HepG2 (cell line): ENCODE measurements around the gene TEX26. TPM values are rescaled to one million over a fixed set of nuclear protein-coding genes. Genes with fewer than 3 reads are reported as not detected.

Source experiments
- ATAC-seq: fragments of 200-7000 bp; cut with Tn5 transposase; 3 replicates; pipeline ENCODE4 v1.9.1; 2020; ENCODE audit warnings: mild to moderate bottlenecking, moderate library complexity
- BruUV-seq: library from RNA; stranded (reverse); fragments of 400-500 nt; replicated peaks from 2 replicates; lab custom pipeline; 2021; lab: Mats Ljungman, UMichigan
- CTCF ChIA-PET: fragments of 300-600 bp; formaldehyde crosslinking; extraction: SDS; loops from one replicate; lab custom pipeline; 2021; ENCODE audit warnings: low total read pairs, inconsistent platforms, low intra/inter-chr PET ratio; lab: Yijun Ruan, JAX
- POLR2A ChIA-PET: fragments of 350-600 bp; sonication (Branson Sonifier 250); formaldehyde crosslinking; loops from one replicate; lab custom pipeline; 2020; ENCODE audit warnings: antibody characterized with exemption, inconsistent platforms; lab: Yijun Ruan, JAX
- DNase-seq: peaks from one replicate; pipeline ENCODE4 v3.0.0-alpha.2; 2015; ENCODE audit warnings: low spot score
- FAIRE-seq: peaks from 3 replicates; lab custom pipeline; 2011; peaks lifted over from hg19 to GRCh38; lab: Jason Lieb, UNC
- H2AFZ ChIP-seq: one replicate; pipeline ENCODE4 v1.6.1; 2011; ENCODE audit warnings: low read length, inconsistent platforms
- H3K27ac ChIP-seq: fragments of 300-600 bp; 3 replicates; pipeline ENCODE4 v1.8.0; 2011; ENCODE audit warnings: mixed run types, mild to moderate bottlenecking, mixed read lengths, low read length, inconsistent platforms; ENCODE audit not compliant: insufficient read depth; ENCODE audit errors: extremely low read length
- H3K27me3 ChIP-seq, 2 experiments: fragments of 200-600 bp in 1 of 2; 2 replicates in 1 of 2; 3 replicates in 1 of 2; pipeline versions ENCODE4 v1.6.0 to v1.8.0; 2011; ENCODE audit warnings: low read length in 2 of 2, mild to moderate bottlenecking in 2 of 2, moderate library complexity in 2 of 2, inconsistent platforms in 1 of 2; ENCODE audit not compliant: insufficient read depth in 2 of 2, control insufficient read depth in 1 of 2
- H3K36me3 ChIP-seq, 2 experiments: fragments of 200-600 bp in 1 of 2; replicated peaks in 1 of 2; 2 replicates in 1 of 2; 3 replicates in 1 of 2; pipeline versions ENCODE4 v1.5.1 to v1.8.0; 2011; ENCODE audit warnings: low read length in 2 of 2, inconsistent platforms in 1 of 2; ENCODE audit not compliant: insufficient read depth in 2 of 2, control insufficient read depth in 1 of 2
- H3K4me1 ChIP-seq: 2 replicates; pipeline ENCODE4 v1.5.1; 2012; ENCODE audit warnings: low read length, inconsistent platforms; ENCODE audit not compliant: insufficient read depth
- H3K4me2 ChIP-seq: 2 replicates; pipeline ENCODE4 v1.6.0; 2011; ENCODE audit warnings: low read depth, low read length, inconsistent platforms
- H3K4me3 ChIP-seq, 3 experiments: fragments of 200-600 bp in 1 of 3; sonication (generic), shearing (Covaris generic) in 1 of 3; replicated peaks in 1 of 3; 2 replicates each; pipeline ENCODE4 v1.5.1; 2011 to 2016; ENCODE audit warnings: low read length in 3 of 3, inconsistent platforms in 2 of 3, low read depth in 2 of 3, mild to moderate bottlenecking in 2 of 3, control low read depth in 1 of 3, mixed read lengths in 1 of 3; ENCODE audit not compliant: insufficient read depth in 1 of 3
- H3K79me2 ChIP-seq: one replicate; pipeline ENCODE4 v1.6.1; 2011; ENCODE audit warnings: low read length, inconsistent platforms; ENCODE audit not compliant: insufficient read depth
- H3K9ac ChIP-seq: 2 replicates; pipeline ENCODE4 v1.6.0; 2011; ENCODE audit warnings: mild to moderate bottlenecking, low read depth, low read length, inconsistent platforms; ENCODE audit not compliant: insufficient read depth
- H3K9me3 ChIP-seq: 2 replicates; pipeline ENCODE4 v1.5.1; 2012; ENCODE audit warnings: mild to moderate bottlenecking, low read length
- H4K20me1 ChIP-seq: 2 replicates; pipeline ENCODE4 v1.6.0; 2011; ENCODE audit warnings: inconsistent platforms, mild to moderate bottlenecking, low read length, moderate library complexity; ENCODE audit not compliant: insufficient read depth
- HES4 ChIP-seq: sonication (generic); formaldehyde crosslinking; IDR thresholded peaks from 2 replicates; pipeline ENCODE4 v1.9.0; 2021; ENCODE audit warnings: mild to moderate bottlenecking, missing genetic modification reagents, borderline replicate concordance
- XRCC5 ChIP-seq: fragments of 200-400 bp; formaldehyde crosslinking; optimal IDR thresholded peaks from 2 replicates; pipeline ENCODE3; 2017; ENCODE audit warnings: mild to moderate bottlenecking, low read length
- ZNF496 ChIP-seq: sonication (generic); formaldehyde crosslinking; IDR thresholded peaks from 2 replicates; pipeline ENCODE4 v1.8.1; 2023; ENCODE audit warnings: mild to moderate bottlenecking, moderate library complexity, missing genetic modification reagents; ENCODE audit not compliant: insufficient replicate concordance
- ZNF543 ChIP-seq: sonication (generic); formaldehyde crosslinking; IDR thresholded peaks from 2 replicates; pipeline ENCODE4 v1.4.0; 2020; ENCODE audit warnings: mild to moderate bottlenecking, missing genetic modification reagents
- ZNF546 ChIP-seq: sonication (generic); formaldehyde crosslinking; conservative IDR thresholded peaks from 2 replicates; pipeline ENCODE4 v1.8.1; 2023; ENCODE audit warnings: mild to moderate bottlenecking, missing genetic modification reagents
- WGBS: methylation state at CpG from one replicate; pipeline ENCODE4 v1.1.6; 2017; ENCODE audit warnings: low lambda C conversion rate; 5-methylcytosine and 5-hydroxymethylcytosine counted together
- in situ Hi-C: cut with HindIII; loops from 2 replicates; pipeline ENCODE4 v1.10.0; 2017; ENCODE audit warnings: low pct_unique_long_range_greater_than_20kb; ENCODE audit not compliant: extremely low pct_ligation_motif_present
- intact Hi-C: fragments of 100-400 bp; cut with micrococcal nuclease; formaldehyde crosslinking; loops from one replicate; pipeline ENCODE4 v1.10.0; 2022; ENCODE audit not compliant: unreplicated experiment
- polyA plus RNA-seq, 8 experiments: library from polyadenylated mRNA; depleted of rRNA in 3 of 8; stranded (reverse) in 7 of 8; unstranded in 1 of 8; fragments of >200 nt; fragmentation: Illumina TruSeq in 4 of 8; extraction: Trizol in 4 of 8; gene quantifications; 2 replicates each; pipeline versions ENCODE4 v1.2.1 to v1.2.3, GENCODE V29; 2011 to 2016; ENCODE audit warnings: low read depth in 4 of 8, missing spikeins in 1 of 8, mixed read lengths in 1 of 8; ENCODE audit not compliant: insufficient read depth in 1 of 8
- total RNA-seq, 5 experiments: library from RNA; depleted of rRNA; stranded (reverse); fragments of >200 nt; fragmentation: Illumina TruSeq; extraction: Trizol; gene quantifications; 2 replicates each; pipeline ENCODE4 v1.2.3, GENCODE V29; 2016; ENCODE audit warnings: low read depth in 1 of 5
- TF ChIP-seq, protein P1 (sequence below): sonication (generic); formaldehyde crosslinking; IDR thresholded peaks from 2 replicates; pipeline ENCODE4 v1.5.0; 2020; ENCODE audit warnings: mild to moderate bottlenecking, missing genetic modification reagents, moderate library complexity

TEX26 gene
- total and polyA plus RNA-seq, 2 of the 13 experiments (the other 11 are each of a cell fraction or from before 2014, with no cell fraction given), result not detected

- FAIRE-seq (no peak), DNase-seq (no peak), ATAC-seq (no peak)
- in situ Hi-C loops (no loop called here), intact Hi-C loops (no loop called here)
- CTCF ChIA-PET, result no interaction called here
- POLR2A ChIA-PET, result no interaction called here
- BruUV-seq, result no TSS peak
- Histone ChIP-seq H3K4me3 (no peak overlapping the region), H3K79me2 (no peaks in the 10 kb centered on the region), H3K36me3 (no peaks in the 10 kb centered on the region), H2AFZ (no peak overlapping the region), H3K27me3 (no peaks in the 10 kb centered on the region), H3K27ac (no peak overlapping the region), H4K20me1 (no peaks in the 10 kb centered on the region), H3K9me3 (peaks cover 5% of the 10 kb centered on the region), H3K9ac (no peak overlapping the region), H3K4me2 (no peak overlapping the region), H3K4me1 (no peaks in the 10 kb centered on the region)
- TF ChIP-seq ZNF546 (CRISPR knock-in tag), result no peak
- TF ChIP-seq ZNF496 (CRISPR knock-in tag), result no peak
- WGBS, result 65% methylated on average over 3 of the region's 3 CpGs
Measured at GRCh38 chr13:30889196-30889690, 43.2 kb upstream of the TEX26 start.

DNA sequence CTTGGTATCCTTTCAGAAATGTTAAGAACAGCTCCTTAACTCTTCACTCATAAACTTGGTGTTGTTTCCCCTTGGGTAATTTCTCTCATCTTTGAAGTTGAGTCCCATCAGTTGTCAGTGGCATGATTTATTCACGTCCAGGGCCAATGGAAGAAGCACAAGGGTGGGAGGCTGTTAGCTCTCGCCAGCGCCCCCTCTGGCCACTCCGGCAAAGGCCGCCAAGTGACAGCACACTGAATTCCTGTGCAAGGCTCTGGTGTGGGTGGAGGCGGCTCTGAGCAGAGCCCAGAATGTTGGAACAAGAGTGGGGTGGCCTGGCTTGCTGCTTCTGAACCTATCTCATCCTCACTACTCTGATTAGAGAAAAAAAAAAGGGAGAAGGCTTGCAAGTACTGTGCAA is 39.5 kb upstream of the TEX26 start:
- Histone ChIP-seq H3K27ac (no peak overlapping the region), H2AFZ (no peak overlapping the region), H3K9ac (no peak overlapping the region), H3K36me3 (no peaks in the 10 kb centered on the region), H3K79me2 (no peaks in the 10 kb centered on the region), H3K4me3 (no peak overlapping the region)
- FAIRE-seq, result no peak
- intact Hi-C loops (no loop called here), in situ Hi-C loops (no loop called here)
- peak; percentile 84 for ATAC-seq
- POLR2A ChIA-PET, result no interaction called here
- no peak for TF ChIP-seq HES4 (CRISPR knock-in tag)
- TF ChIP-seq, protein P1, sequence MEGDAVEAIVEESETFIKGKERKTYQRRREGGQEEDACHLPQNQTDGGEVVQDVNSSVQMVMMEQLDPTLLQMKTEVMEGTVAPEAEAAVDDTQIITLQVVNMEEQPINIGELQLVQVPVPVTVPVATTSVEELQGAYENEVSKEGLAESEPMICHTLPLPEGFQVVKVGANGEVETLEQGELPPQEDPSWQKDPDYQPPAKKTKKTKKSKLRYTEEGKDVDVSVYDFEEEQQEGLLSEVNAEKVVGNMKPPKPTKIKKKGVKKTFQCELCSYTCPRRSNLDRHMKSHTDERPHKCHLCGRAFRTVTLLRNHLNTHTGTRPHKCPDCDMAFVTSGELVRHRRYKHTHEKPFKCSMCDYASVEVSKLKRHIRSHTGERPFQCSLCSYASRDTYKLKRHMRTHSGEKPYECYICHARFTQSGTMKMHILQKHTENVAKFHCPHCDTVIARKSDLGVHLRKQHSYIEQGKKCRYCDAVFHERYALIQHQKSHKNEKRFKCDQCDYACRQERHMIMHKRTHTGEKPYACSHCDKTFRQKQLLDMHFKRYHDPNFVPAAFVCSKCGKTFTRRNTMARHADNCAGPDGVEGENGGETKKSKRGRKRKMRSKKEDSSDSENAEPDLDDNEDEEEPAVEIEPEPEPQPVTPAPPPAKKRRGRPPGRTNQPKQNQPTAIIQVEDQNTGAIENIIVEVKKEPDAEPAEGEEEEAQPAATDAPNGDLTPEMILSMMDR, result peak; percentile 55
- TF ChIP-seq ZNF543, result no peak
- TF ChIP-seq XRCC5, result peak; percentile 36
- TF ChIP-seq, all 625 proteins: peak for 2
- CTCF ChIA-PET, result no interaction called here
- no peaks in the 10 kb centered on the region for H4K20me1 ChIP-seq
- BruUV-seq, result no TSS peak
- no peak overlapping the region for H3K4me2 ChIP-seq
- 0% methylated on average over 5 of the region's 6 CpGs for WGBS
- peak; percentile 17 for DNase-seq
- no peaks in the 10 kb centered on the region; the same call in 1 of the 2 replicates for H3K9me3 ChIP-seq
- 0 out of 2 replicates have a peak, but pooled peaks cover under 1% of the 10 kb centered on the region for H3K4me1 ChIP-seq
- no peaks in the 10 kb centered on the region for H3K27me3 ChIP-seq
